ENCODE measurements around the gene CTNNA2. TPM values are rescaled to one million over a fixed set of nuclear protein-coding genes. Genes with fewer than 3 reads are reported as not detected.

The CTNNA2 gene
- not detected for total RNA-seq

DNA sequence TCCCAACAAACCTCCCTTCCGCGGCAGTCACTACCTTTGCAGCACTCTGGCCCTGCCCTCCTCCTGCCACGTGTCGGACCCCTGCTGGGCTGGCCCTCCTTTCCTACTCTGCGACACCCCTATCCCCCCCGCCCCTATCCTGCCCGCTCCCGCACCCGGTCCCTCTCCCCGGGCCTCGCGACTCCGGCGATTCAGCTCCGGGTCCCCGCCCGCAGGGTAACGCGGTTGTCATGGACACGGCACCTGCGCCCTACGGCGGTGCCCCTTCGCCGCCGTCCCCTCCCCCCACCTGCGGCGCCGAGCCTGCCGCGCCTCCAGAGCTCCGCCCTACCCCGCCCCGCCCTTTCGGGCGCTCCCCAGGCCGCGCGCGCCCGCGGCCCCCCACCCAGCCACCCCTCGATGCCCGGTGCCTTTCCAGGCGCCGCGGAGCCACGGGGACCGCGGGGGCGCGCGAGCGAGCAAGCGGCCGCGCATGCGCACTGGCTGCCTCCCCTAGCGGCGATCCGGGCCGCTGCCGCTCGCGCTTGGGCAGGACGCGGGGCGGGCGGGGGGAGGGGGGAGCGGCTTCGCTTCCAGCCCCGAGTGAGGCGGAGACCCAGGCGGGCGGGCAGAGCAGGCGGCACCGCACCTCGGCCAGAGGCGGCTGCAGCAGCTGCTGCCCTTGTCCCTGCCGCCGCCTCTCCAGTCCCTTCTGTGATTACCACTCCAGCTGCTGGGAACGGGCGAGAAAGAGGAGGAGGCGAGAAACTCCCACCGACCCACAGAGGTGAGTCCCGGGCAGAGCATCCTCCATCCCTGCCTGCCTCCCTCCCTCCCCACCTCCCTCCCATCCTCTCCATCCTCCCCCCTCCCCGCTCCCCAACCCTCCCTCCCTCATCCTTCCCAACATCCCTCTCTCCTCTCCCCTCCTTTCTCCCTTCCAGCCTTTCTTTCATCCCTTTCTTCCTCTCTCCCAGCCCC lies at the start of gene CTNNA2:
Gene CTNNA2 (plus strand): TSS at position 610 of the 960 bp plus-strand sequence.
- Mint-ChIP-seq H3K27ac (no peak within 1 kb of the TSS), H3K36me3 (no peaks in the 10 kb centered on the region), H3K27me3 (peaks cover 4% of the 10 kb centered on the region), H3K4me3 (no peak within 1 kb of the TSS), H3K4me1 (no peaks in the 10 kb centered on the region), H3K9me3 (ENCODE audit: low read depth) (peaks cover 2% of the 10 kb centered on the region)
- DNase-seq (no peak), ATAC-seq (no peak)
- CTCF ChIA-PET: no interaction called here

DNA sequence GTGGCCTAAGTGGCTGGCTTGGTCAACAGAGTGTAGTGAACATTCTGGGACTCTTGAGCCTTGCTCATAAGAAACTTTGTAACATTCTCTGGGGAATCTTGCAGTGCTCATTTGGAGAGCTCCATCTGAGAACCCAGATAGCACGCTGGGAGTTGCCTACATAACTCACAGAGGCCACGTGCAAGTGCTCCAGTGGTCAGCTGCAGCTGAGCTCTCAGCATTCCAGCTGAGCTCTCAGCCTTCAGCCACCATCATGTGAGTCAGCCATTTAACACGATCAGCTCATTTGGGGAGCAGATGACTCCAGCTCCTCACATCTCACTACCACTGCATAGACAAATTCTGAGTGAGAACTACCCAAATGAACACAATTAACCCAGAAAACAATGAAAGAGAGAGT lies 25.5 kb upstream of the CTNNA2 start:
- Mint-ChIP-seq H3K36me3 (no peaks in the 10 kb centered on the region), H3K27ac (no peak overlapping the region), H3K27me3 (no peaks in the 10 kb centered on the region), H3K9me3 (ENCODE audit: low read depth) (peaks cover 8% of the 10 kb centered on the region), H3K4me3 (no peak overlapping the region), H3K4me1 (no peaks in the 10 kb centered on the region)
- ATAC-seq: no peak
- DNase-seq: no peak
- CTCF ChIA-PET: no interaction called here

GRCh38 chr2:79511320-79511951 lies 1.4 kb upstream of the CTNNA2 start:
- H3K9me3 Mint-ChIP-seq (ENCODE audit: low read depth): peaks cover 2% of the 10 kb centered on the region
- H3K36me3 Mint-ChIP-seq: no peaks in the 10 kb centered on the region
- H3K4me1 Mint-ChIP-seq: no peaks in the 10 kb centered on the region
- peaks cover 4% of the 10 kb centered on the region for H3K27me3 Mint-ChIP-seq
- no peak overlapping the region for H3K4me3 Mint-ChIP-seq
- ATAC-seq (no peak), DNase-seq (no peak)
- no peak overlapping the region for H3K27ac Mint-ChIP-seq
- CTCF ChIA-PET: no interaction called here

GRCh38 chr2:79513711-79514110 lies 860 bp downstream of the CTNNA2 start:
- no peaks in the 10 kb centered on the region for H3K36me3 Mint-ChIP-seq
- DNase-seq (no peak), ATAC-seq (no peak)
- H3K9me3 Mint-ChIP-seq (ENCODE audit: low read depth): peaks cover 2% of the 10 kb centered on the region
- H3K27me3 Mint-ChIP-seq: peaks cover 4% of the 10 kb centered on the region
- H3K27ac Mint-ChIP-seq: no peak overlapping the region
- no peaks in the 10 kb centered on the region for H3K4me1 Mint-ChIP-seq
- no peak overlapping the region for H3K4me3 Mint-ChIP-seq
- CTCF ChIA-PET: no interaction called here

- Mint-ChIP-seq H3K27me3 (no peaks in the 10 kb centered on the region), H3K4me3 (no peak overlapping the region)
- ATAC-seq: no peak
Measured at GRCh38 chr2:79529636-79530035, 16.8 kb downstream of the CTNNA2 start.

DNA sequence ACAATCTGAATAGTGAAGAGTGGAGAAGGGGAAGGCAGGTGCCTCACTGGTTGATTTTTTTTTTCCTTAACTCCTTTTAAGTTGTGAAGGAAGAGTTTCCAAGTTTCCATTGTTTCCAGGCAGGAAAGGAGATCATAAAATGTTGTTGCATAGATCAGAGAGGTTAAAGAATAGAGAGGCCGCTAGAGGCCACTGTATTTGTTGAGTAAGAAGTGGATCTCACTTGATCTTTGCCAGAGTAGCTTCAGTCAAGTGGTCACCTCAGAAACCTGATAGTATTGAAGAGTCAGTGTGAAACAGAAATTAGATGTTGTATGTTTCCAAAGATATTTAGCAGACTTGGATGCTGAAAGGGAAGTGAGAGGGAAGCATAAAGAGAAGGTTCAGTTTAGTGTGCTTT lies 17.6 kb downstream of the CTNNA2 start:
- DNase-seq (no peak), ATAC-seq (no peak)
- Mint-ChIP-seq H3K4me3 (no peak overlapping the region), H3K4me1 (no peaks in the 10 kb centered on the region), H3K9me3 (ENCODE audit: low read depth) (peaks cover 3% of the 10 kb centered on the region), H3K27ac (no peak overlapping the region), H3K36me3 (no peaks in the 10 kb centered on the region), H3K27me3 (no peaks in the 10 kb centered on the region)
- CTCF ChIA-PET: no interaction called here

More at GRCh38 chr2:79529636-79530035, 16.8 kb downstream of the CTNNA2 start:
- Mint-ChIP-seq H3K4me1 (no peaks in the 10 kb centered on the region), H3K27ac (no peak overlapping the region), H3K9me3 (ENCODE audit: low read depth) (peaks cover 3% of the 10 kb centered on the region), H3K36me3 (no peaks in the 10 kb centered on the region)
- CTCF ChIA-PET: no interaction called here
- no peak for DNase-seq

- DNase-seq (no peak), ATAC-seq (no peak)
- Mint-ChIP-seq H3K27ac (no peak overlapping the region), H3K9me3 (ENCODE audit: low read depth) (peaks cover 35% of the 10 kb centered on the region), H3K4me3 (no peak overlapping the region), H3K36me3 (no peaks in the 10 kb centered on the region), H3K4me1 (no peaks in the 10 kb centered on the region), H3K27me3 (no peaks in the 10 kb centered on the region)
- CTCF ChIA-PET: no interaction called here
Measured at GRCh38 chr2:79547568-79547967, 34.7 kb downstream of the CTNNA2 start.

DNA sequence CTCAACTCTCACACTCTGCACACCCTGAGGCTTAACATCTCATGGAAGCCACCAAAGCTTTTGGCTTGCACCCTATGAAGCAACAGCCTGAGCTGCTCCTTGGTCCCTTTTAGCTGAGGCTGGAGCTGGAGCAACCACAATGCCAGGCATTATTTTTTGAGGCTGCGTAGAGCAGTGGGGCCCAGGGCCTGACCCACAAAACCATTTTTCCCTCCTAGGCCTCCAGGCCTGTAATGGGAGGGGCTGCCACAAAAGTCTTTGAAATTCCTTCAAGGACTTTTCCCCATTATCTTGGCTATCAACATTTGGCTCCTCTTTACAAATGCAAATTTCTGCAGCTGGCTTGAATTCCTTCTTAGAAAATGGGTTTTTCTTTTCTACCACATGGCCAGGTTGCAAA lies 39.8 kb downstream of the CTNNA2 start:
- H3K27ac Mint-ChIP-seq: no peak overlapping the region
- CTCF ChIA-PET: no interaction called here
- no peaks in the 10 kb centered on the region for H3K4me1 Mint-ChIP-seq
- ATAC-seq (no peak), DNase-seq (no peak)
- no peak overlapping the region for H3K4me3 Mint-ChIP-seq
- no peaks in the 10 kb centered on the region for H3K27me3 Mint-ChIP-seq
- peaks cover 33% of the 10 kb centered on the region for H3K9me3 Mint-ChIP-seq (ENCODE audit: low read depth)
- no peaks in the 10 kb centered on the region for H3K36me3 Mint-ChIP-seq

GRCh38 chr2:79554899-79555298 lies 42.0 kb downstream of the CTNNA2 start:
- H3K27ac Mint-ChIP-seq: no peak overlapping the region
- H3K9me3 Mint-ChIP-seq (ENCODE audit: low read depth): peaks cover 28% of the 10 kb centered on the region
- DNase-seq (no peak), ATAC-seq (no peak)
- H3K4me3 Mint-ChIP-seq: no peak overlapping the region
- H3K27me3 Mint-ChIP-seq: no peaks in the 10 kb centered on the region
- no peaks in the 10 kb centered on the region for H3K36me3 Mint-ChIP-seq
- CTCF ChIA-PET: no interaction called here
- H3K4me1 Mint-ChIP-seq: no peaks in the 10 kb centered on the region

DNA sequence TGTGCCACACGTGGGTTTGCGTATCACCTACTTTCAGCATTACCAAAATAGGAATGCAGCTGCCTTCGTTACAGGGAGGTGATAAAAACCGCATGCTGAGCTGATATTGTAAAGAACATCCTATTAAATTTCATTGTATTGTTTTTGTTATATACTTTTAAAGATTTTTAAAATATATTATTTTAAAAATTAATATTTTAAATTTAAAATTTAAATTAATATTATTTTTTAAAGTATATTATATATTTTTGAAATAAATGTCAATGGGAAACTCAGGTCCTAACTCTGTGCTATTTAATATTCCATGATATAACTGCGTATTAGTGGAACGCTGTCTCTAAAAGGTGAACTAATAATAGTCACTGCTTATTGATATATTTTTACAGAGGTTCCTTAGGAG lies 51.2 kb downstream of the CTNNA2 start:
- Mint-ChIP-seq H3K4me1 (no peaks in the 10 kb centered on the region), H3K27ac (no peak overlapping the region), H3K9me3 (ENCODE audit: low read depth) (peaks cover 16% of the 10 kb centered on the region), H3K4me3 (no peak overlapping the region), H3K36me3 (no peaks in the 10 kb centered on the region), H3K27me3 (no peaks in the 10 kb centered on the region)
- no peak for DNase-seq
- CTCF ChIA-PET: no interaction called here
- ATAC-seq: no peak

DNA sequence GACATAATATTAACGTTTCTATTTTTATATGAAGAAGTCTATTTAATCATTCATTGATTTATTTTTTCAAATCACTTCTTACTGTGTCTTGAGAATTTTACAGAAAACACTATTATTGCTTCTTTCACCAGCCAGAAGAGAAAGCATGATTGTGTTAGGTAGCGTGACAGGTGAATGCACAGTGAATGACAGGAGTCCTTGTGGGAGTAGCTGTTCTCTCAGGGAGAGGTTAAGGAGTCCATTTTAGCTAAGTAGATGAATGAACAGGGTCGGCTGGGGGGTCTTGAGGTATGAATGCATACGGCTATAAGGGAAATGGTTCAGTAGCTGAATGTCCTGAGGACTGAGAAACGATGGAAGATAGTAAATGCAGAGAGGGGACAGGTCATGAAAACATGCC lies 56.2 kb downstream of the CTNNA2 start:
- CTCF ChIA-PET: no interaction called here
- Mint-ChIP-seq H3K27ac (no peak overlapping the region), H3K4me1 (no peaks in the 10 kb centered on the region), H3K36me3 (no peaks in the 10 kb centered on the region), H3K27me3 (no peaks in the 10 kb centered on the region), H3K9me3 (ENCODE audit: low read depth) (peaks cover 13% of the 10 kb centered on the region), H3K4me3 (no peak overlapping the region)
- no peak for DNase-seq
- ATAC-seq: no peak

- Mint-ChIP-seq H3K36me3 (no peaks in the 10 kb centered on the region), H3K4me3 (no peak overlapping the region), H3K27me3 (no peaks in the 10 kb centered on the region), H3K4me1 (no peaks in the 10 kb centered on the region), H3K27ac (no peak overlapping the region), H3K9me3 (ENCODE audit: low read depth) (peaks cover 7% of the 10 kb centered on the region)
- DNase-seq: no peak
- no peak for ATAC-seq
- CTCF ChIA-PET: no interaction called here
Measured at GRCh38 chr2:79573895-79574674, 61.2 kb downstream of the CTNNA2 start.

DNA sequence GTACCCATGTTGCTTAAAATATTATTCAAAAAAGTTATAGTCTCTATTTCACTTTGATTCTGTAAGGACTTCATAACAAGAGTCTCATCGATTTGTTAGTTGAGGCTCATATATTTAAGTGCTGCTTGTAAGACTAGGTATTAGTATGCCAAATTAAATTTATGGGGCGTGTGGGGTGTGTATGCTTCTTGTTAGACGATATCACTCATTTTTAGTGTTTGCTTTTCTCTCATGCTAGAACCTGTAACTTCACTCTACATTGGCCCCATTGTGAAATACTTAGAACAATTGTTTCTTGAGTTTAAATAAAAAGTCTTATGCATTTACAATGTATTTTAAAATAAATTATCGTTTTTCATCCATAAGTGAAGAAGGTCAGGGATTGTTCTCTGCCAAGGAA lies 63.6 kb downstream of the CTNNA2 start:
- H3K27ac Mint-ChIP-seq: no peak overlapping the region
- DNase-seq (no peak), ATAC-seq (no peak)
- no peaks in the 10 kb centered on the region for H3K4me1 Mint-ChIP-seq
- no peaks in the 10 kb centered on the region for H3K36me3 Mint-ChIP-seq
- H3K4me3 Mint-ChIP-seq: no peak overlapping the region
- H3K9me3 Mint-ChIP-seq (ENCODE audit: low read depth): peaks cover 9% of the 10 kb centered on the region
- H3K27me3 Mint-ChIP-seq: no peaks in the 10 kb centered on the region
- CTCF ChIA-PET: no interaction called here

- Mint-ChIP-seq H3K9me3 (ENCODE audit: low read depth) (peaks cover 6% of the 10 kb centered on the region), H3K27me3 (no peaks in the 10 kb centered on the region), H3K27ac (no peak overlapping the region), H3K4me3 (no peak overlapping the region), H3K36me3 (no peaks in the 10 kb centered on the region), H3K4me1 (no peaks in the 10 kb centered on the region)
- DNase-seq (no peak), ATAC-seq (no peak)
- CTCF ChIA-PET: no interaction called here
Measured at GRCh38 chr2:79578952-79579351, 66.1 kb downstream of the CTNNA2 start.
